ENCODE results near the gene FRRS1L. TPM values are rescaled to one million over a fixed set of nuclear protein-coding genes. Genes with fewer than 3 reads are reported as not detected.

FRRS1L gene
- total RNA-seq, 1 donor from 2014 or later = 6.1 TPM

DNA sequence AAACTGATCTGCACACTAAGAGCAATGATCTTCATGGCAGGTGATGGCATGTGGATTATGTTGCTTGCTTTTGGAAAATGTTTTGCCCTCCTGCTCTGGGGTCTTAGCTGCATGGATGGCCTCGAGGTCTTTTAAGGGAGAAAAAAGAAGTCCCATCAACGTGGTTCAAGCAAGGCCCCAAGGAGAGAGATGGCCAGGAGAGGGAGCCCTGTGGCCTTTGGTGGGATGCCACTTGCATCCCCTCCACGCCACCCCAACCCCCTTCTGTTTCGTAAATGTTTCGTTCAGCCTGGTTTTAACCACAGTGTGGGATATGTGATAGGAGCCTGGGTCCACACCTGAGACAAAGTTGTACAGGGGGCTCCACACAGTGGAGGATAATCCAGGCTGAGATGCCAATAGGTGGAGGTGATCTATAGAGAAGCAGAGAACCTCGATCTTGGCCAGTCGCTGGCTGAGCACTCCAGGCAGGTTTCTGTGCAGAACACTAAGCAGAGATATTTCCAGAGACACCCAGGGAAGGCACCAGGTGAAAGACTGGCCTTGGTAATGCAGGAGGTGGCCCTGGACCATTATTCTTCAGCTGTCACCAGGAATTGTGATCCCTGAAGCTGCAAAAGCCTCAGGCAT, 25.8 kb upstream of the FRRS1L start:
- Mint-ChIP-seq H3K27me3 (peaks cover 22% of the 10 kb centered on the region), H3K4me1 (ENCODE audit: low read depth) (no peaks in the 10 kb centered on the region), H3K4me3 (ENCODE audit: low read depth) (no peak overlapping the region), H3K27ac (no peak overlapping the region), H3K36me3 (ENCODE audit: insufficient read depth) (no peaks in the 10 kb centered on the region), H3K9me3 (ENCODE audit: low read depth) (no peaks in the 10 kb centered on the region)
- TF ChIP-seq CTCF (IDR thresholded peaks at IDR 0.05; ENCODE audit: unreplicated experiment) = peak; percentile 59
- DNase-seq (ENCODE audit: low spot score, unreplicated experiment) = peak; percentile 32

- no peak overlapping the region for H3K27ac Mint-ChIP-seq
- no peaks in the 10 kb centered on the region for H3K9me3 Mint-ChIP-seq (ENCODE audit: low read depth)
- no peaks in the 10 kb centered on the region for H3K4me1 Mint-ChIP-seq (ENCODE audit: low read depth)
- no peak for DNase-seq (ENCODE audit: low spot score, unreplicated experiment)
- TF ChIP-seq CTCF (IDR thresholded peaks at IDR 0.05; ENCODE audit: unreplicated experiment) = no peak
- H3K36me3 Mint-ChIP-seq (ENCODE audit: insufficient read depth) = no peaks in the 10 kb centered on the region
- H3K27me3 Mint-ChIP-seq = peaks cover 26% of the 10 kb centered on the region
- H3K4me3 Mint-ChIP-seq (ENCODE audit: low read depth) = no peak overlapping the region
Measured at GRCh38 chr9:109191746-109192145, 24.7 kb upstream of the FRRS1L start.

DNA sequence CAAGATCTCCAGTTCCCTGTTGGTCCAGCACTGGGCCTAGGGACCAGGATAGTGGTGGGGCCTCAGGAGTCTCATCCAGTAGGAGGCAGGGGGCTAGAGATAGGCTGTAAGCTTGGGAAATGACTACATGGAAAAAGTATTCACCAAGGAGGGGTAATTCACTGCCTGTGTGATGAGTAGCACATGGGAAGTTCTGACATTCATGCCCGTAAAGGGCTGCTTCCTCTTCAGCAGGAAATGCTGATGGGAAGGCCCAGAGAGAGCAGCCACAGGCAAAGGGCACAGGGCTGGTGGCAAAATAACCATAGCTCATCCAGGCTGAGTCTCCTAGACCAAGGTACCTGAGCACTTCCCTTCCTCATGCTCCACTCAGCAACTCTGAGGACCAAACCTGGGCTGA, 23.1 kb upstream of the FRRS1L start:
- Mint-ChIP-seq H3K36me3 (ENCODE audit: insufficient read depth) (no peaks in the 10 kb centered on the region), H3K4me3 (ENCODE audit: low read depth) (no peak overlapping the region), H3K27me3 (peaks cover 26% of the 10 kb centered on the region), H3K27ac (peak overlapping the region; percentile 40), H3K9me3 (ENCODE audit: low read depth) (no peaks in the 10 kb centered on the region), H3K4me1 (ENCODE audit: low read depth) (no peaks in the 10 kb centered on the region)
- DNase-seq (ENCODE audit: low spot score, unreplicated experiment) = no peak
- no peak for TF ChIP-seq CTCF (IDR thresholded peaks at IDR 0.05; ENCODE audit: unreplicated experiment)

DNA sequence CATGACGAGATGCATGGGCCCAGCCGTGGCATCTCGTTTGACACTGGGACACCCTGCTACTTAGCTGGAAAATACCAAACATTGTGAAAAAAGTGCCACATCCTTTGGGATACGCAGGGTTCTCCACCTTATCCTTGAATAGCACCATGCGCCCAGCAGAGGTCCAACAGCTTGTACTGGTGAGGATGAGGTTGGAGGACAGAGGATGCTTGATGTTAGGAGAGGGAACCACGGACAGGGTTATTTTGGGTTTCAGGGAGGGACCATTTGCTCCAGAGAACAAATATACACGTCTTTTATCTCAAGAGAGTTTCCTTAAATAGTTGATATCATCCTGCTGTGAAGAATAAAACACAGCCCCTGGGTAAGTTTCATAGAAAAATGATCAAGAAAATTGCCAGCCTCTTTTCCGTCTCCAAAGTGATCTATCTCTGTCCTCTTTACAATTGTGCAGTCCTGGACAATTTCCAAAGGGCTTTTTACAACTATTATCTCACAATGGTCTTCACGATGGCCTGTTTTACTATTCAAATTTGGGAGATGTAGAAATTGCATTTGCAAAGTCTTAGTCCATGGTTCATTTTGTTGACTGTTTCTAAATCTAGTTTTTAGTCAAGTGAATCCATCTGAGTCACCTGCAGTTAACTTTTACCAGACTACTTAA, 19.9 kb upstream of the FRRS1L start:
- no peak for TF ChIP-seq CTCF (IDR thresholded peaks at IDR 0.05; ENCODE audit: unreplicated experiment)
- no peak overlapping the region for H3K4me3 Mint-ChIP-seq (ENCODE audit: low read depth)
- H3K27me3 Mint-ChIP-seq = peaks cover 11% of the 10 kb centered on the region
- H3K9me3 Mint-ChIP-seq (ENCODE audit: low read depth) = no peaks in the 10 kb centered on the region
- H3K4me1 Mint-ChIP-seq (ENCODE audit: low read depth) = no peaks in the 10 kb centered on the region
- H3K27ac Mint-ChIP-seq = no peak overlapping the region
- no peaks in the 10 kb centered on the region for H3K36me3 Mint-ChIP-seq (ENCODE audit: insufficient read depth)
- no peak for DNase-seq (ENCODE audit: low spot score, unreplicated experiment)

DNA sequence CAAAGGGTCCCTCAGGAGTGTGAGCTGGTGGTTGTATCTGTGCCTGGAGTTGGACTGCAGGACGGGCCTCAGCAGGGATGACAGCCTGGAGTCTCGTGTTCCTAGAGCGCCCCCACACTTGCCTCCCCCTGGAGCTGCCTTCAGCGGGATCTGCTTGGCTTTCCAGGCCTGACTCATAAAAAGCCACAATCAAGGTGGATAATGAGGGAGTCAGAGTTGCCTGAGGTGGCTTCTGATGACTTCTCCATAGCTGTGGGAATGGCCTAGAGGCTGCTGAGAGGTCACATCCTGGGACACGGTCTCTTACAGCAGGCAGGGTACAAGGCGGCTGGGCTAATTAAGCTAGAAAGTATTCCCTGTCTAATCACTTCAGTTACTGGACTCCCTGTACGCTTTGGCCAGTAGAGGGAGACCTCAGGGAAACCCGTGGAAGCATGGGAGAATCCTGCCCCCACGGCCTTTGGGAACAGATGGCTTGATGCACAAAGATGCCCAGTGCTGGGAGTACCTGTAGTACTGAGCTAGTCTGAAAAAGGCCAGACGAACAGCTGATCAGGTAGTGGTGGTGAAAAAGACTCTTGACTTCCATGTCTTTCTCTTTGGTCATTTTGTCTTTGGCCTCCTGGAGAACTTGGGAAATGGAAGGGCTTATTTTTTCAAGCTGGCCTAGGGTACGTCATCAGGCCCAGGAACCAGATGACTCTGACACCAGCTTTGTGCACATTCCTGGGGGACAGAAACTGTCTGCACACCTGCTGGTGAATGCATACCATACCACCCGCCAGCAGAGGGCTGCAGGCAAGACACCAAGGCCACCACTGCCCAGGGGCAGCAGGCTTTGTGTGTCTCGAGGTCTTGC, 16.1 kb upstream of the FRRS1L start:
- no peak for DNase-seq (ENCODE audit: low spot score, unreplicated experiment)

More for the DNA sequence above, 16.1 kb upstream of the FRRS1L start:
- no peak overlapping the region for H3K4me3 Mint-ChIP-seq (ENCODE audit: low read depth)
- no peaks in the 10 kb centered on the region for H3K4me1 Mint-ChIP-seq (ENCODE audit: low read depth)
- H3K36me3 Mint-ChIP-seq (ENCODE audit: insufficient read depth) = no peaks in the 10 kb centered on the region
- H3K27me3 Mint-ChIP-seq = peaks cover 19% of the 10 kb centered on the region
- no peaks in the 10 kb centered on the region for H3K9me3 Mint-ChIP-seq (ENCODE audit: low read depth)
- H3K27ac Mint-ChIP-seq = no peak overlapping the region
- peak; percentile 52 for TF ChIP-seq CTCF (IDR thresholded peaks at IDR 0.05; ENCODE audit: unreplicated experiment)

Data from progenitor cell of endocrine pancreas (in vitro differentiated cells).